K562 (cell line): ENCODE measurements around the gene PDE8A. TPM values are rescaled to one million over a fixed set of nuclear protein-coding genes. Genes with fewer than 3 reads are reported as not detected.
"Not testable (repeated sequence)": the region's sequence is repeated elsewhere in the genome, so short reads cannot be mapped to it uniquely, and the experiment has no call there.

Experiments
- ATAC-seq: fragments of 200-7000 bp; cut with Tn5 transposase; 3 replicates; pipeline ENCODE4 v1.9.1; 2020; ENCODE audit warnings: moderate library complexity
- BruUV-seq: library from RNA; stranded (reverse); fragments of 400-500 nt; replicated peaks from 2 replicates; lab custom pipeline; 2021; lab: Mats Ljungman, UMichigan
- CTCF ChIA-PET: fragments of 300-600 bp; formaldehyde crosslinking; extraction: SDS; loops from one replicate; lab custom pipeline; 2021; ENCODE audit warnings: low intra/inter-chr PET ratio; lab: Yijun Ruan, JAX
- POLR2A ChIA-PET: fragments of 300-600, 350-650 bp; sonication (Branson Sonifier 250); formaldehyde crosslinking; extraction: SDS; loops from one replicate; lab custom pipeline; 2021; ENCODE audit warnings: antibody characterized with exemption, inconsistent platforms; lab: Yijun Ruan, JAX
- DNase-seq, 4 experiments: peaks; one replicate each; pipeline versions ENCODE4 v3.0.0 to v3.0.0-alpha.2; 2011 to 2018; ENCODE audit warnings: low spot score in 3 of 4, mixed read lengths in 3 of 4; ENCODE audit errors: extremely low read depth in 1 of 4
- FAIRE-seq: peaks from 2 replicates; lab custom pipeline; 2011; peaks lifted over from hg19 to GRCh38; lab: Jason Lieb, UNC
- H2AFZ ChIP-seq: 2 replicates; pipeline ENCODE4 v1.6.0; 2011; ENCODE audit warnings: low read depth, low read length, control low read depth, inconsistent platforms
- H3K27ac ChIP-seq: fragments of 200-600 bp; 3 replicates; pipeline ENCODE4 v1.8.0; 2011; ENCODE audit warnings: low read depth, mild to moderate bottlenecking, control low read depth, inconsistent platforms, low read length, moderate library complexity, mixed read lengths; ENCODE audit errors: extremely low read depth
- H3K27me3 ChIP-seq, 2 experiments: fragments of 300-600 bp in 1 of 2; 2 replicates in 1 of 2; 3 replicates in 1 of 2; pipeline versions ENCODE4 v1.6.0 to v1.8.0; 2011; ENCODE audit warnings: inconsistent platforms in 2 of 2, low read length in 2 of 2, mild to moderate bottlenecking in 1 of 2, mixed read lengths in 1 of 2, moderate library complexity in 1 of 2; ENCODE audit not compliant: control insufficient read depth in 2 of 2, insufficient read depth in 2 of 2
- H3K36me3 ChIP-seq: fragments of 300-600 bp; 3 replicates; pipeline ENCODE4 v1.8.0; 2011; ENCODE audit warnings: mild to moderate bottlenecking, low read length, inconsistent platforms; ENCODE audit not compliant: control insufficient read depth, insufficient read depth
- H3K4me1 ChIP-seq, 2 experiments: fragments of 200-600 bp in 1 of 2; replicated peaks in 1 of 2; 2 replicates in 1 of 2; 3 replicates in 1 of 2; pipeline versions ENCODE4 v1.5.1 to v1.8.0; 2011; ENCODE audit warnings: inconsistent platforms in 2 of 2, low read length in 2 of 2, mild to moderate bottlenecking in 1 of 2, mixed read lengths in 1 of 2, moderate library complexity in 1 of 2; ENCODE audit not compliant: control insufficient read depth in 2 of 2, insufficient read depth in 2 of 2
- H3K4me2 ChIP-seq: 2 replicates; pipeline ENCODE4 v1.6.1; 2011; ENCODE audit warnings: low read length, control low read depth, inconsistent platforms, mixed read lengths; ENCODE audit not compliant: insufficient read depth
- H3K4me3 ChIP-seq: fragments of 200-600 bp; sonication (generic), shearing (Covaris generic); 2 replicates; pipeline ENCODE4 v1.5.1; 2016; ENCODE audit warnings: control low read depth, inconsistent platforms
- H3K79me2 ChIP-seq: fragments of 200-600 bp; 3 replicates; pipeline ENCODE4 v1.8.0; 2011; ENCODE audit warnings: low read length, inconsistent platforms; ENCODE audit not compliant: control insufficient read depth, insufficient read depth
- H3K9ac ChIP-seq, 2 experiments: 2 replicates each; pipeline versions ENCODE4 v1.6.0 to v1.6.1; 2011; ENCODE audit warnings: low read depth in 2 of 2, low read length in 2 of 2, control low read depth in 1 of 2, inconsistent platforms in 1 of 2, mild to moderate bottlenecking in 1 of 2, mixed read lengths in 1 of 2; ENCODE audit not compliant: insufficient read depth in 1 of 2
- H3K9me1 ChIP-seq: one replicate; pipeline ENCODE4 v1.6.0; 2011; ENCODE audit warnings: inconsistent platforms, mild to moderate bottlenecking, low read length, moderate library complexity; ENCODE audit not compliant: control insufficient read depth, insufficient read depth
- H3K9me3 ChIP-seq: replicated peaks from 2 replicates; pipeline ENCODE4 v1.5.1; 2011; ENCODE audit warnings: low read depth, low read length, inconsistent platforms; ENCODE audit not compliant: control insufficient read depth, insufficient read depth
- H4K20me1 ChIP-seq: replicated peaks from 2 replicates; pipeline ENCODE4 v1.6.1; 2011; ENCODE audit warnings: low read length, inconsistent platforms, mixed read lengths; ENCODE audit not compliant: control insufficient read depth, insufficient read depth
- WGBS: fragments of 100-300 bp; shearing (Covaris generic); methylation state at CpG from one replicate; pipeline ENCODE4 v1.1.6; 2016; ENCODE audit warnings: low coverage, mixed read lengths; ENCODE audit not compliant: insufficient coverage; ENCODE audit errors: missing lambda C conversion rate; 5-methylcytosine and 5-hydroxymethylcytosine counted together
- in situ Hi-C: fragments of 300-500 bp; cut with MboI; formaldehyde crosslinking; loops from 4 replicates; pipeline ENCODE4 v1.15.0; 2018; ENCODE audit warnings: inconsistent platforms, mixed read lengths
- intact Hi-C: fragments of 100-400 bp; cut with micrococcal nuclease; formaldehyde crosslinking; loops from 2 replicates; pipeline ENCODE4 v1.14.2; 2022
- polyA plus RNA-seq, 8 experiments: library from polyadenylated mRNA; depleted of rRNA in 4 of 8; stranded (reverse) in 5 of 8; unstranded in 3 of 8; fragments of >200 nt; fragmentation: Nextera tagmentation in 2 of 8; fragmentation: Illumina TruSeq in 1 of 8; extraction: Ambion mirVana in 2 of 8; extraction: Trizol in 1 of 8; gene quantifications; 2 replicates each; pipeline versions ENCODE4 v1.2.1 to v1.2.3, GENCODE V29; 2011 to 2014; ENCODE audit warnings: inconsistent platforms in 1 of 8, missing spikeins in 1 of 8
- total RNA-seq, 7 experiments: library from RNA; depleted of rRNA in 6 of 7; stranded (reverse); fragments of >200 nt in 6 of 7; fragmentation: Illumina TruSeq in 2 of 7; extraction: Trizol in 2 of 7; gene quantifications; 2 replicates each; pipeline versions ENCODE4 v1.2.1 to v1.2.3, GENCODE V29; 2011 to 2021; ENCODE audit warnings: low replicate concordance in 1 of 7
- TF ChIP-seq, protein P1 (sequence below), 2 experiments: fragments of 450-650 bp; IDR thresholded peaks; 2 replicates each; pipeline ENCODE4 v1.6.1; 2018; ENCODE audit warnings: mild to moderate bottlenecking in 2 of 2, low read depth in 1 of 2; ENCODE audit not compliant: partially characterized antibody in 2 of 2

PDE8A gene
- total and polyA plus RNA-seq, 9 of the 15 experiments (the other 6 are each of a cell fraction or from before 2014, with no cell fraction given) = 5.9 to 40.3 (median 19.8) TPM

DNA sequence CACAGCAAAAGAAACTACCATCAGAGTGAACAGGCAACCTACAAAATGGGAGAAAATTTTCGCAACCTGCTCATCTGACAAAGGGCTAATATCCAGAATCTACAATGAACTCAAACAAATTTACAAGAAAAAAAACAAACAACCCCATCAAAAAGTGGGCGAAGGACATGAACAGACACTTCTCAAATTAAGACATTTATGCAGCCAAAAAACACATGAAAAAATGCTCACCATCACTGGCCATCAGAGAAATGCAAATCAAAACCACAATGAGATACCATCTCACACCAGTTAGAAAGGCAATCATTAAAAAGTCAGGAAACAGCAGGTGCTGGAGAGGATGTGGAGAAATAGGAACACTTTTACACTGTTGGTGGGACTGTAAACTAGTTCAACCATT lies 30.1 kb downstream of the PDE8A start:
- TF ChIP-seq, protein P1, sequence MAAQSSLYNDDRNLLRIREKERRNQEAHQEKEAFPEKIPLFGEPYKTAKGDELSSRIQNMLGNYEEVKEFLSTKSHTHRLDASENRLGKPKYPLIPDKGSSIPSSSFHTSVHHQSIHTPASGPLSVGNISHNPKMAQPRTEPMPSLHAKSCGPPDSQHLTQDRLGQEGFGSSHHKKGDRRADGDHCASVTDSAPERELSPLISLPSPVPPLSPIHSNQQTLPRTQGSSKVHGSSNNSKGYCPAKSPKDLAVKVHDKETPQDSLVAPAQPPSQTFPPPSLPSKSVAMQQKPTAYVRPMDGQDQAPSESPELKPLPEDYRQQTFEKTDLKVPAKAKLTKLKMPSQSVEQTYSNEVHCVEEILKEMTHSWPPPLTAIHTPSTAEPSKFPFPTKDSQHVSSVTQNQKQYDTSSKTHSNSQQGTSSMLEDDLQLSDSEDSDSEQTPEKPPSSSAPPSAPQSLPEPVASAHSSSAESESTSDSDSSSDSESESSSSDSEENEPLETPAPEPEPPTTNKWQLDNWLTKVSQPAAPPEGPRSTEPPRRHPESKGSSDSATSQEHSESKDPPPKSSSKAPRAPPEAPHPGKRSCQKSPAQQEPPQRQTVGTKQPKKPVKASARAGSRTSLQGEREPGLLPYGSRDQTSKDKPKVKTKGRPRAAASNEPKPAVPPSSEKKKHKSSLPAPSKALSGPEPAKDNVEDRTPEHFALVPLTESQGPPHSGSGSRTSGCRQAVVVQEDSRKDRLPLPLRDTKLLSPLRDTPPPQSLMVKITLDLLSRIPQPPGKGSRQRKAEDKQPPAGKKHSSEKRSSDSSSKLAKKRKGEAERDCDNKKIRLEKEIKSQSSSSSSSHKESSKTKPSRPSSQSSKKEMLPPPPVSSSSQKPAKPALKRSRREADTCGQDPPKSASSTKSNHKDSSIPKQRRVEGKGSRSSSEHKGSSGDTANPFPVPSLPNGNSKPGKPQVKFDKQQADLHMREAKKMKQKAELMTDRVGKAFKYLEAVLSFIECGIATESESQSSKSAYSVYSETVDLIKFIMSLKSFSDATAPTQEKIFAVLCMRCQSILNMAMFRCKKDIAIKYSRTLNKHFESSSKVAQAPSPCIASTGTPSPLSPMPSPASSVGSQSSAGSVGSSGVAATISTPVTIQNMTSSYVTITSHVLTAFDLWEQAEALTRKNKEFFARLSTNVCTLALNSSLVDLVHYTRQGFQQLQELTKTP (IDR thresholded peaks at IDR 0.05; ENCODE audit: low read depth in 1 of 2, partially characterized antibody in 2 of 2) = peak in 1 of 2 experiments; percentile 95
- BruUV-seq, H3K9ac ChIP-seq, H3K27ac ChIP-seq, H4K20me1 ChIP-seq, H3K9me3 ChIP-seq, in situ Hi-C loops, ATAC-seq, H3K27me3 ChIP-seq, H3K9me1 ChIP-seq, H3K4me3 ChIP-seq, FAIRE-seq, H3K4me2 ChIP-seq, H2AFZ ChIP-seq, DNase-seq, H3K36me3 ChIP-seq, CTCF ChIA-PET: not testable (repeated sequence)
- intact Hi-C loops = loop anchor here (10.0 kb wide), 1 partner anchor 187 kb away; no protein-coding TSS in a partner anchor
- H3K4me1 ChIP-seq = peaks cover 11 to 40% of the 10 kb centered on the region in 2 experiments
- WGBS = 100% methylated on average over 1 of the region's 2 CpGs
- POLR2A ChIA-PET = interaction anchor here (2.1 kb wide), 1 partner anchor 10 kb away, joined by 7 read pairs; no protein-coding TSS in a partner anchor
- peaks cover 80% of the 10 kb centered on the region for H3K79me2 ChIP-seq
